GM12878 (cell line): ENCODE results near the gene CLASP1.

Experiments
- CBX5 ChIP-seq: sonication (generic); IDR thresholded peaks from 2 replicates; pipeline ENCODE4 v1.6.1; 2016; ENCODE audit warnings: low read depth, moderate library complexity, mild to moderate bottlenecking, inconsistent platforms
- CREM ChIP-seq: IDR thresholded peaks from 2 replicates; pipeline ENCODE4 v1.6.1; 2014; ENCODE audit warnings: antibody characterized with exemption, low read depth
- CTCF ChIP-seq, 3 experiments: IDR thresholded peaks in 2 of 3; conservative IDR thresholded peaks in 1 of 3; 2 replicates each; pipeline ENCODE4 v1.5.1; 2011; ENCODE audit warnings: low read depth in 3 of 3, low read length in 3 of 3, mild to moderate bottlenecking in 3 of 3, control low read depth in 2 of 3, moderate library complexity in 2 of 3, inconsistent platforms in 1 of 3, mixed read lengths in 1 of 3; ENCODE audit not compliant: control insufficient read depth in 2 of 3, insufficient read depth in 1 of 3; ENCODE audit errors: extremely low read depth in 1 of 3
- EZH2 ChIP-seq: IDR thresholded peaks from 2 replicates; pipeline ENCODE4 v1.6.1; 2012; ENCODE audit warnings: low read depth, mild to moderate bottlenecking, control low read depth, inconsistent platforms, low read length, borderline replicate concordance; ENCODE audit not compliant: control insufficient read depth
- NFIC ChIP-seq: IDR thresholded peaks from 2 replicates; pipeline ENCODE4 v1.6.1; 2012; ENCODE audit warnings: low read depth, mild to moderate bottlenecking, inconsistent platforms, low read length, moderate library complexity
- NFYB ChIP-seq: IDR thresholded peaks from 2 replicates; pipeline ENCODE4 v1.6.1; 2011; ENCODE audit warnings: low read depth, mild to moderate bottlenecking, low read length, improper control_type of control experiment, moderate library complexity; ENCODE audit not compliant: insufficient read depth
- POLR2A ChIP-seq: IDR thresholded peaks from 2 replicates; pipeline ENCODE4 v1.6.1; 2011; ENCODE audit warnings: low read depth, mild to moderate bottlenecking, low read length
- POLR2AphosphoS2 ChIP-seq: IDR thresholded peaks from 2 replicates; pipeline ENCODE4 v1.6.1; 2011; ENCODE audit warnings: low read depth, mild to moderate bottlenecking, low read length, improper control_type of control experiment, moderate library complexity
- SMC3 ChIP-seq: IDR thresholded peaks from 2 replicates; pipeline ENCODE4 v1.6.1; 2011; ENCODE audit warnings: low read length, improper control_type of control experiment, borderline replicate concordance
- YY1 ChIP-seq: IDR thresholded peaks from 2 replicates; pipeline ENCODE4 v1.6.1; 2011; ENCODE audit warnings: low read depth, mild to moderate bottlenecking, low read length

DNA sequence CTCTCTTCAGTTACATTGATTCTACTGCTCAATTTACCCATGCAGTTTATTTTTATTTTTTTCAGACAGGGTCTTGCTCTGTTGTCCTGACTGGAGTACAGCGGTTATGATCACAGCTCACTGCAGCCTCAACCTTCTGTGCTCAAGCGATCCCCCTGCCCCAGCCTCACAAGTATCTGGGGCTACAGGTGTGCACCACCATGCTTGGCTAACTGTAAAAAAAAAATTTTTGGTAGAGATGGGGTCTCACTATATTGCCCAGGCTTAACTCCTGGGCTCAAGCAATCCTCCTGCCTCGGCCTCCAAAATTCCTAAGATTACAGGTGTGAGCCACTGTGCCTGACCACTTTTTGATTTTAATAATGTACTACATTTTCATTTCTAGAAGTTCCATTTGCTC lies 212.3 kb downstream of the CLASP1 start:
- TF ChIP-seq POLR2AphosphoS2 (no peak), CTCF (IDR thresholded peaks at IDR 0.05 in 2 of 3, conservative IDR thresholded peaks at IDR 0.05 in 1 of 3; ENCODE audit: control insufficient read depth in 2 of 3, extremely low read depth in 1 of 3, insufficient read depth in 1 of 3, low read depth in 3 of 3, low read length in 3 of 3) (no peak), NFIC (no peak), CBX5 (no peak), POLR2A (no peak), EZH2 (no peak), SMC3 (no peak), CREM (no peak), YY1 (no peak), NFYB (no peak)
